GM19438 (cell line): ENCODE data around the gene CLEC4M.
"Not testable (repeated sequence)": the region's sequence is repeated elsewhere in the genome, so short reads cannot be mapped to it uniquely, and the experiment has no call there.

Source experiments
- ATAC-seq: cut with Tn5 transposase; IDR thresholded peaks from one replicate; pipeline ENCODE4 v1.9.1; 2021; ENCODE audit warnings: low read depth; ENCODE audit not compliant: unreplicated experiment

CLEC4M gene

GRCh38 chr19:7799640-7800355 is 36.8 kb downstream of the CLEC4M start:
- ATAC-seq = no peak

GRCh38 chr19:7801020-7801570 is 38.1 kb downstream of the CLEC4M start:
- no peak for ATAC-seq

GRCh38 chr19:7806234-7806633 is 43.2 kb downstream of the CLEC4M start:
- no peak for ATAC-seq

GRCh38 chr19:7806876-7807275 is 43.8 kb downstream of the CLEC4M start:
- ATAC-seq = no peak

- ATAC-seq = no peak
These were observed 45.1 kb downstream of the CLEC4M start for GRCh38 chr19:7808108-7808507.

- ATAC-seq = no peak
These were observed 48.9 kb downstream of the CLEC4M start for GRCh38 chr19:7811989-7812388.

GRCh38 chr19:7815325-7815724 is 52.3 kb downstream of the CLEC4M start:
- peak; percentile 51 for ATAC-seq

GRCh38 chr19:7816040-7816439 is 53.0 kb downstream of the CLEC4M start:
- not testable (repeated sequence) for ATAC-seq

GRCh38 chr19:7817801-7818200 is 54.8 kb downstream of the CLEC4M start:
- ATAC-seq = no peak

GRCh38 chr19:7818806-7819205 is 55.8 kb downstream of the CLEC4M start:
- ATAC-seq = no peak
